ENCODE measurements around the gene GPC6. TPM values are rescaled to one million over a fixed set of nuclear protein-coding genes. Genes with fewer than 3 reads are reported as not detected.
"Not testable (repeated sequence)": the region's sequence is repeated elsewhere in the genome, so short reads cannot be mapped to it uniquely, and the experiment has no call there.

GPC6 gene
- total RNA-seq, 1 donor from 2014 or later, result 38.9 TPM

GRCh38 chr13:93318534-93319254 lies 92.1 kb downstream of the GPC6 start:
- DNase-seq (ENCODE audit: low read depth), result peak; percentile 33

DNA sequence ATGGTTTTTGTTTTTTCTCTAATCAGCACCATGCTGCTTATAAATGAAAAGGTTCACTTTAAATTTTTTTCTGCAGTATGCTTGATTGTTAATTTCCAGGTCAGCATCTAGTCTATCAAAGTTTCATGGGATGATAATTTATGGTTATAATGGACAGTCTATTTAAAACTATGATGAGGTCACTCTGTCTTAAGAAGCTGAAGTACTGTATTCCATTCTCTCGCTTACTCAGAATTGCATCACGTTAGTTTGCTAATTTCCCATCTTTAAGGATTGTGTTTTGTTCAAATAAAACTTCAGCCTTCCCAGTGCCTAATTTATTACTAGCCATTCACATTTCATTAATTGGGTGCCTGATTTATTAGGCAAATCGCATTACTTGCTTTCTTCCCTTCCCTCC lies 94.3 kb downstream of the GPC6 start:
- DNase-seq (ENCODE audit: low read depth), result no peak

DNA sequence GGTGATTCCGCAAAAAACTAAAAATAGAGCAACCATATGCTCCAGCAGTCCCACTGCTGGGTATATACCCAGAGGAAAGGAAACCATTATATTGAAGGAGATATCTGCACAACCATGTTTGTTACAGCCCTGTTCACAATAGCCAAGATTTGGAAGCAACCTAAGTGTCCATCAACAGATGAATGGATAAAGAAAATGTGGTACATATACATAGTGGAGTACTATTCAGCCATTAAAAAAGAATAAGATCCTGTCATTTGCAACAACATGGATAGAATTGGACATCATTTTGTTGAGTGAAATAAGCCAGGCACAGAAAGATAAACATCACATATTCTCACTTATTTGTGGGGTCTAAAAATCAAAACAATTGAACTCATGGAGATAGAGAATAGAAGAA lies 97.3 kb downstream of the GPC6 start:
- DNase-seq (ENCODE audit: low read depth), result not testable (repeated sequence)

- DNase-seq (ENCODE audit: low read depth), result no peak
Observed at GRCh38 chr13:93325303-93326233, 99.0 kb downstream of the GPC6 start.

DNA sequence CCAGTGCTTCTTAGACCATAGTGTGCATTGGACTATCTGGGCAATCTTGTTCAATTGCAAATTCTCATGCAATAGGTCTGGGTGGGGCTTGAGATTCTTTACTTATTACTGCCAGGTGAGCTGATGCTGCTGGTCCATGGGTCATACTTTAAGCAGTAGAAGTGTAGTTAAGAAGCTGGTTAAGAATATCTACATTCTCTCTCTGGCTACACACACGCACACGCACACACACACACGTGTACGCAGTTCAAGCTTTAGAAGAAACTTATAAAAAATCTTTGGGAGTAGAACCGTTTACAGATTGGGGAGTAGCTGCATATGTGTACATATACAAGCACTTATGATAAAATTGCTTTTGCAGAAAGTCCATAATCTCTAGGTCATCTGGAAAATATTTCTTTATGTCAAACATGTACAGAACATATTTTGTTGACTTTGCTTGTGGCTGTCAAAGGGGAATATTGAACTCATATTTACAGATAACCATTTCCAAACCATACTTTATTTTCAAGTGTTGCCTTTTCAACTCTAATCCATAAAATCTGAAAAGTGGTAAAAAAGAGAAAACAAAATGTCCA lies 99.7 kb downstream of the GPC6 start:
- no peak for DNase-seq (ENCODE audit: low read depth)

DNA sequence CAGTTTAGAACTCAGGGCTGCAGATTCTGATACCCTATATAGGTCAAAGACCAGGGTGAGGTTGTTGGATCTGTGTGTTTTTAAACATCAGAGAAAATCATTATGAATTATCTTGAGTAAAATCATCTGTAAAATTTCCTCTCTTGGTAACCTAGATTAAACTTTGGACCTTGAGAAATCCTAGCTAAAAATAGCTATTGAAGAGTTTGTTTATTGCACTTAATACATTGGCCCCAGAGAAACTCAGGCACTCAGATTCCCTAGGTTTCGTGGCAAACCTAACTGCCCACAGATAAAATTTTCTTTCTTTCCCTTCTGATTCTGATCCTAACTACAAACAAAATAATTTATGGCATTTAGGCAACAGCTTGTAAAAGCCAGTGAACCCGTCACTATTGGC lies 102.3 kb downstream of the GPC6 start:
- DNase-seq (ENCODE audit: low read depth), result peak; percentile 71

- no peak for DNase-seq (ENCODE audit: low read depth)
Observed at GRCh38 chr13:93336728-93337127, 110.1 kb downstream of the GPC6 start.

GRCh38 chr13:93338030-93338429 lies 111.4 kb downstream of the GPC6 start:
- DNase-seq (ENCODE audit: low read depth), result no peak

DNA sequence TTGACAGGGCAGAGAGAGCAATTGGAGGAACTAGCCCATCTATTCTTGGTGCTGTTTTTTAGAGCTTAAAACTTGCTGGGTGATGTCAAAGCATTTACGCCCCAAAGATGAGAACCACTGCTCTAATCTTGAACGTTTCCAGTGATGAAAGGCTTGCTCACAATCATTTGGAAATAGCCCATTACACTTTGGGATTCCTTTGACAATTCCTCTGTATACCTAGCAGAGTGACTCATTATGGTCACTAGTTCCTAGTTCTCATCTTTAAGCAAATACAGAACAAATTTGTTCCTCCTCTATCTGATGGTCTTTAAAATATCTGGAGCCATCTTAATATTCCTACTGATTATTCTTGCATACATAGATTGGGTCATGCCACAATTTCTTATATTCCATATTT lies 112.3 kb downstream of the GPC6 start:
- DNase-seq (ENCODE audit: low read depth), result peak; percentile 72

DNA sequence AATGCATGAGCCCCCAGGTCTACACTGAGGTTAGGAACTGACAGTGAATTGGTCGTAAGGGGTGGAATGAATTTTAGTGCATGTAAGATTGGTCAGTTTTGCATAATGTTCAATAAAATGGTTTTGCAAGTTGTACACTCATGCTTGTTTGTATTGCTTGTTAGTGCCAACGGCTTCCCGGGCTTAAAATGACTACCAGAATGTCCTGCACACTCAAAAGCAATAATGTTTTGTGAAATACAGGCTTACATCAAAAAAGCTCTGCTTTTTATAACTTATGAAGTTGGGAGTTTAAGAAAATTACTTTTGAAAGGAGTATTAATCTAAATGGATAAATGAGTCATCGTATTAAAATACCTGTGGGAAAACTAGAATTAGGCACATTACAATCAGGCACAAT lies 112.9 kb downstream of the GPC6 start:
- no peak for DNase-seq (ENCODE audit: low read depth)

DNA sequence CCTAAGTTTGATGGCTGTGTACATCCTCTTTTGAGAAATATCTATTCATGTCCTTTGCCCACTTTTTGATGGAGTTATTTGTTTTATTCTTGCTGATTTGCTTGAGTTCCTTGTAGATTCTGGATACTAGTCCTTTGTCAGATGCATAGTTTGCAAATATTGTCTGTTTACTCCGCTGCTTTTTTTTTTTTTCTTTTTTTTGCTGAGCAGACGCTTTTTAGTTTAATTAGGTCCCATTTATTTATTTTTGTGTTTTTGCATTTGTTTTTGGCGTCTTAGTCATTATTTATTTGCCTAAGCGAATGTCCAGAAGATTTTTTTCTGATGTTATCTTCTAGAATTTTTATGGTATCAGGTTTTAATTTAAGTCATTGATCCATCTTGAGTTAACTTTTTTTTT lies 114.9 kb downstream of the GPC6 start:
- no peak for DNase-seq (ENCODE audit: low read depth)

- no peak for DNase-seq (ENCODE audit: low read depth)
Observed at GRCh38 chr13:93343097-93343496, 116.5 kb downstream of the GPC6 start.

DNA sequence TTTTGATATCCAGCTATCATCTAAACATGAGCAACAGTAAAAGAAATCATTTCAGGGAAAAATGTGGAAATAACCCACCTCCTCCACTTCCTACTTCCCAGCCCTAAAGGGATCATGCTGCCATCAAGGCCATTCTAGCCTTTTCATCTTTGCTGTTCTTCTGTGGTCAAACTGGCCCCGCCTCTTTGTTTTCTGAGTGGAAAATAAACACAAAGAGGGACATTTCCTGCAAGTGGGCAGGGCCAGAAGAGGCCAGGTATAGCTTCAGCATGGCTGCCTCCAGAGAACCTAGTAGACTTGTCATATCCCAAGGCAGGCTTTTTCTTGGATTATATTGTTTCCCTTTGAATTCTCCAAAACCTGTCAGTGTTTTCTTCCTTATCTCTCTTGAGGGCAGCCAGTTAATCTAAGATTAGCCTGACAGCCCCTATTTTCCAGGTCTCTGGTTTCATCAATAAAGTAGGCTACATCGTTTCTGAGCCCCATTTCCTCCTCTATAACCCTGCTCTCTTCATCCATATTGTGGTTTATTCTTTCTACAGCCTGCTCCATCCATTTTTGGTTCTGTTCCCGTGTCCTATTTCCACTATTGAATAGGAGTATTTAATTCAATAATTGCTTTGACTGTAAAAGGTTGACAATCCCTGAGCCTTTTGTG lies 117.6 kb downstream of the GPC6 start:
- DNase-seq (ENCODE audit: low read depth), result no peak

DNA sequence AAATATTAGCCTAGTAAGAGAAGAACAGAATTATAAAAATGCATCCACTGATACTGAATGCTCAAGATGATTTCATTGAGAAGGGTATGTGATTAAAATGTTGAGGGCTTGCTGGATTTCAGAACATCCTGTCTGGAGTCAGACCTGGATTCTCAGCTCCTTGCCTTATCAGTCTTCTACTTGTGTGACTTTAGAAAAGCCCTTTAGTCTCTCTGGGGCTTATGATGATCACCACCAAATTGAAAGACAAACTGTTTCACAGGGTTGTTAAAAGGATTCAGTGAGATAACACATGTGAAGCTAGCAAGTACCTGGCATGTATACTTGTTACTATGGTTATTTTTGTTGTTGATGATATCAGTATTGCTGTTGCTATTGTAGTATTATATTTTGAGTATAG lies 118.4 kb downstream of the GPC6 start:
- DNase-seq (ENCODE audit: low read depth), result no peak

- peak; percentile 15 for DNase-seq (ENCODE audit: low read depth)
Observed at GRCh38 chr13:93345770-93346169, 119.2 kb downstream of the GPC6 start.

GRCh38 chr13:93352616-93353015 lies 126.0 kb downstream of the GPC6 start:
- DNase-seq (ENCODE audit: low read depth), result no peak

DNA sequence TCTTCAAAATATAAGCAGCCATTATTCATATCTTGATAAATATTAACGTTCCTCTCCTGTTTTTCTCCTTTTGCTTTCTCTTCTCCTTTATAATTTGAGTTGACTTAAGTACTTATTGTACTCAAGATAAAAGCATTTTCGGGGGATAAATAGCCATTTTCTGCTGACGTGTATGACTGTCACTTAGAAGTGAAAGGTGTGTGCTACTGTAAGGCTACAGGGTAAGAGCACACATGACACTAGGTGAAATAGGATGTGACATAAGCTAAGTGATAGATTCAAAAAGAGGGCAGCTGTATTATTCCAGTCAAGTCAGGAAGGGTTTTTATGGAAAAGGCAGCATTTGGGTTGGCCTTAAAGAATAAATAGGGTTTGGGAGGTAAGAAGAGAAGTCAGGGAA lies 128.5 kb downstream of the GPC6 start:
- no peak for DNase-seq (ENCODE audit: low read depth)

DNA sequence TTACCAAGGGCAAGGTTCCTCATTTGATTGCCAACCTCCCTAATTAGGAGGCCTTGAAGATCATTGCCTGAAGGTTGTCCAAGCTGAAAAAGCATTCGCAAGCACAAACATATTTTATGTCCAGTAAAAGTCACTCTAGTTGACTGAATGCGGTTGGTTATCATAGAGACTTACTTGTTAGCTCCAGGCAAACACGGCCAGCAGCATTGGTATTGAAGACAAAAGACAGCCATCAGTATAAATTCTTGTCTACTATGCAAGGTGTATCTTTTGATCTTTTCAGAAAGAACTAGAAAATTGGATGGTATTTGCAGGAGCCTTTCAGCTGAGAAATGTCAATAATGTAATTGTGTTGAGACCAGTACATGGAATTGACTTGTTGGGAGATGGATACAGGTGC lies 129.9 kb downstream of the GPC6 start:
- DNase-seq (ENCODE audit: low read depth), result no peak

GRCh38 chr13:93360021-93360420 lies 133.4 kb downstream of the GPC6 start:
- DNase-seq (ENCODE audit: low read depth), result no peak

DNA sequence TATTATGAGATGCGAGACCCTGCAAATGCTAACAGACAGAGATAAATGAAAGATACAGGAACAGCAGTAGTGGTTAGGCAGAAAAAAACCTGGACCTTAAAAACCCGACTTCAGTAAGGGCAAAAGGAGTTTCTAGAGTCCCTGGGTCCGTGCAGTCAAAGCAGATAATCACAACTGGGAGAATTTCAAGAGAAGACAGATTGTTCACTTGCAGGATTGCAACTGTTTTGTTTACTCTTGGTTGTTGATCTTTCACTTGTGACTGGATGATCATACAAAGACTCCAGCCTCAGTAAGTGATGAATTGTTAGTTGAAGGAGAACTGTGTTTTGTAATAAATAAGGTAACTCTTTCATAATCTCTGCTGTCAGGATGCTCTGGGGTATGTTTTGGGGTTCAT lies 135.1 kb downstream of the GPC6 start:
- no peak for DNase-seq (ENCODE audit: low read depth)

- DNase-seq (ENCODE audit: low read depth), result no peak
Observed at GRCh38 chr13:93364166-93364565, 137.6 kb downstream of the GPC6 start.

- no peak for DNase-seq (ENCODE audit: low read depth)
Observed at GRCh38 chr13:93368296-93368695, 141.7 kb downstream of the GPC6 start.

Measured in renal cortical epithelial cell (primary cell).